Stimulated activated CD4-positive, alpha-beta T cell treated with anti-CD3 and anti-CD28 coated beads, TNF-alpha, amount 100 ng/mL, for 48 hours (primary cell): ENCODE data around the gene CAPZB.
"Not testable (repeated sequence)": the region's sequence is repeated elsewhere in the genome, so short reads cannot be mapped to it uniquely, and the experiment has no call there.

Experiments
- DNase-seq, 3 donors: peaks; one replicate each; pipeline ENCODE4 v3.0.0-alpha.2; 2020; ENCODE audit warnings: low read depth in 3 of 3

CAPZB gene

DNA sequence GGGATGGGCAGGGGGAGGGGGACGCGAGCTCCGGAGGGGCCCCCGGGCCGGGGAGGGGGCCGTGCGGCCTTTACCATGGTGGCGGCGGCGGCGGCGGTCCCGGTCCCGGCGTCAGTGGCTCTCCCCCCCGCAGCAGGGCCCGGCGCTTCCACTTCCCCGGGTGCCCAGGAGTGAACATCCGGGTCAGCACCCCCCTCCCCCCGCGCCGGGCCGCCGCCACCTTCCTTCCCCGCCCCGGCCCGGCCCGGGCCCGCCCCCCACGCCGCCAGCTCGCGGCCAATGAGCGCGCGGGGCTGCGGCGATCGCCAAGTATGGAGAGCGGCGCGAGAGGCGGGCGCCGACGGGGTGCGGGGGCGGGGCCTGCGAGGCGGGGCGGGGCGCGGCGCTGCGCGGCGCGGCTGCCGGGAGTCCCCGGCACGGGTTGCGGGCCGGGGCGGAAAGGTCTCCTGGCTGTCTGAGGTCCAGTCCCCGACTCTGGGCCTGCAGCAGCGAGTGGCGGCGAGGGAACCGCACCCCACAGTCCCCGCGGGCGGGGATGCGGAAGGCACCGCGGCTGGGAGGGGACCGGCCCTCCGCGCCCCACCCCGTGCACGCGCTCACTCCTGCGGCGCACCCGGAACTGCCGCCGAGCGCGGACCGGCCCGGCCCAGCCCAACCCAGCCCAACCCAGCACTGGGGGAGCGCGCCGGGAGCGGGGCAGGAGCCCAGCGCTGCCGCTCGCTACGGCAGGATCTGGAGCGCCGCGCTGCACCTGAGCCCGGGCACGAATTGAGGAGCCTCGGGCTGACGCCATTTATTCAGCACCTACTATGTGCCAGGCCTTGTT, at the start of gene CAPZB:
CAPZB (minus strand) TSS at position 178 of the 826 bp plus-strand sequence; CDS start at position 77, 101 bp downstream.
- peak; percentile 85 to 96 (median 89) for DNase-seq

DNA sequence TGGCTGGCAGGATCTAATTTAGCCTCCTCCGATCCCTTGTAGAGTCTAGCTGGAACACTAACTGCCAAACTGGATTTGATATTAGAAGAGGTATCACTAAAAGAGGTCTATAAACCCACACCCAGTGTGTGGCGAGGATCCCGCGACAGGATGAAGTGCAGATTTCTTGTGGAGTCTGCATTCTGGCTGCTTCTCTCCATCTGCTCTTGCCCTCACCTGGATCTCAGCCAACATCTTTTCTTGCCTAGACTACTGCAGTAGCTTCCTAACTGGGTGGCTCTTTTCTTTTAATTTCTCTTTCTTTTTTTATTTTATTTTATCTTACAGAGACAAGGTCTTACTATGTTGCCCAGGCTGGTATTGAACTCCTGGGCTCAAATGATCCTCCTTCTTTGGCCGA, 48.9 kb upstream of the CAPZB start:
- DNase-seq = no peak

DNA sequence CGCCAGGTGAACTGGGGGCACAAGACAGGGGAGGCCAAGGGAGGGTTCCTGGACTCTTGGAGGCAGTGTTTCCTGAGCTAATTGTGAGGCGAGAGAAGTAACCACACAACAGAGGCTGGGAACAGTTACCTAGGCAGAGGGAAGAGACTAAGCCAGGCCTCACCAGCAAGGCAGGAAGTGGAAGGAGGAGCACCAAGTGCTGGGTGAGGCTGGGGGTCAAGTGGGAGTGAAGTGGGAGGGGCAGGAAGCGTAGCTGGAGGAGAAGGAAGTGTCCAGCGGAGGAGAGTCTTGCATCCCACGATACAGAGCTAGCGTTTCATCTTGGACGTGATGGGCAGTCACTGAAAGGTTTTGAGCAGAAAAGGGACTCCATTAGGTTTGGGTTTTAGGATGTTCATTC, 48.3 kb upstream of the CAPZB start:
- DNase-seq = no peak

DNA sequence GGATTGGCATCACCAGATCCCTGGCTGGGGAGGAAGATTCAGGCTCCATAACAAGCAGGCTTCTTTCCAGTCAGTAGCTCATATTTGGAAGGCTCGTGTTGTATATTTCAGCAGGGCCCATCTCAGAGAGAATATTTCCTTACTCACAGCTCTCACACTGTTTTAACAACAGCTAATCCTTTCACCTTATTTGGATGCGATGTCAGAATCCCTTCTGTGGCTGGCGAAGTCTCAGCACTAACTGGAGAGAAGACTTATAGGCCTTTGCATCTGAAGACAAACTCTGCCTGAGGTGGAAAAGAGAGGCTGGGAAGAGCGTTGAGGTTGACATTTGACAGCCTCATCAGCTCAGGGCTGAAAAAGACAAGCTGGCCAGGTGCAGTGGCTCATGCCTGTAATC, 47.2 kb upstream of the CAPZB start:
- no peak for DNase-seq

DNA sequence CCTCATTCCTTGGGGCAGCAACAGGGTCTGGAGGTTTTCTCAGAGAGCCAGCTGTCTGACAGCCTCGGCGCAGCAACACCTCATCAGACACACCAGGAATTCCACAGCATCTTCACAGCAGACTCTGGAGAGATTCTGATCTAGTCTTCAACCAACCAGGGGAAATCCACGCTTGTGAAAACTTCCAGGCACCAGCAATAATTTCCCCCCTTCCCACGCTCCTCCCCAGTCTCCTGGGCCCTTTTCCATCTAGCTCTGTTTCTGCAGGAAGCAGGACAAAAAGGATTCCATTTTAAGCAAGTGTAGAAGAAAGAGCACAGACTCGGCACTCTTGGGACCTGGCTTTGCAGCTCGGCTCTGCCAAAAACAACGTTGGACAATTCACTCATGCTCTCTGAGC, 44.3 kb upstream of the CAPZB start:
- DNase-seq = no peak

DNA sequence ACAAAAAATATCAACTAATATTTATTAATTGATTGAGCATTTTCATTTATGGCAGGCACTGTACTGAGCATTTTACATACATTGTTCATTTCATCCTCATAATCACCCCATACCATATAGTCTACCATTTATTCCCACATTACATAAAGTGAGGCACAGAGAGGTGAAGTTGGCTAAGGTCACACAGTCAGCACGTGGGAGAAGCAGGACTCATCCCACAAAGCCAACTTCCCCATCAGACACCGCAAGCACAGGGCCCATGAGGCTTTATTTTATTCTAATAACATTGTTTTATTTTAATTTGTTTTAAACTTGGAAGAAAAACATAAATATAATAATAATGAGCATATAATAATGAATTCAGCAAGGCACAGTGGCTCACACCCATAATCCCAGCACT, 43.1 kb upstream of the CAPZB start:
- no peak for DNase-seq

DNA sequence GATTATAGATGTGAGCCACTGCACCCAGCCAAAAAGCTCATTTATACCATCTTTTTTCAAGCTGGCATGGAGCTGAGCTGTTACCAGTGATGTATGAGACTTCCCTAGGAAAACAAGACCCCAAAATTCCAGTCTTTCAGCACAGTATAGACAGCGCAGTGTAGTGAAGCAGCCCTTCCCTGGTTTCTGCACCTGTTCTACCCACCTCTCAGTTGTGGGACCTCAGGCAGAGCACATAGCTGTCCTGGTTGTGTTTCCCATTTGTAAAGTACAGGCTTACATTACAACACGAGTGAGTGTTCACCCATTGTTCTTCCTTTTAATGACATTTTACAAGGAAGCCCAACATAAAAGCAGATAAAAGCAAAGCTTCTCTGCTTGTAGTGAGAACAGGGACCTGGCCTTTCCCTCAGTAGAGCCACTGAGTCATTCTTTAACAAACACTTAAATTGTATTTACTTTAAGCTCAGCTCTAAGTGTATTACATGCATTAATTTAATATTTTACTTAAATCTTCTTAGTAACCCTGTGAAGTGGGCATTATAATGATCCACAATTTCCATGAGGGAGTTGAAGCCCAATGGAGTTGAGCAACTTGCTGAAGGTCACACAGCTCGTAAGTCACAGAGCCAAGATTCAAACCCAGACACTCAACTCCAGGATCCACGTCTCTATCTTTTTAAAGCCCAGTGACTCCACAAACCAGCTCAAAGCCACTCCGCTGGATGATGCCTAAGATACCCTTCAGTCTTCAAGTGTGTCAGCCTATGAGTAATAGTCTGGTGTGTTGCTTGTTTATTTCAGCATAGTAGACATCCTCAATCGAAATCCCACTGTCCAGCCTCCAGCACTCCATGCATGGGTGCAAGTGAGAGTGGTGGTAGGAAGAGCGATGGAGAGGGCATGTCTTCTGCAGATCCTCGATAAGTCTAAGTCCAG, 40.5 kb upstream of the CAPZB start:
- no peak for DNase-seq

DNA sequence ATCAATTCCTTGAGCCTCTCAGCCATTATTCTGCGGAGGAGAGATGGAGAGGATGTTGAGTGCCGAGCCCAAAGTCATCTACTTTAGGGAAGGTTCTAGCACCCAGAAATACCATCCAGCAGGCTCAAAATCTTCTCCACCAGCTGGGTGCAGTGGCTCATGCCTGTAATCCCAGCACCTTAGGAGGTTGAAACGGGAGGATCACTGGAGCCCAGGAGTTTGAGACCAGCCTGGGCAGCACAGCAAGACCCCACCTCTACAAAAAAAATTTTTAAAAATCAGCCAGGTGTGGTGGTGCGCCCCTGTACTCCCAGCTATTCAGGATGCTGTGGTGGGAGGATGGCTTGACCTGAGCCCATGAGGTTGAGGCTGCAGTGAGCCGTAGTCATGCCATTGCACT, 39.5 kb upstream of the CAPZB start:
- no peak for DNase-seq

DNA sequence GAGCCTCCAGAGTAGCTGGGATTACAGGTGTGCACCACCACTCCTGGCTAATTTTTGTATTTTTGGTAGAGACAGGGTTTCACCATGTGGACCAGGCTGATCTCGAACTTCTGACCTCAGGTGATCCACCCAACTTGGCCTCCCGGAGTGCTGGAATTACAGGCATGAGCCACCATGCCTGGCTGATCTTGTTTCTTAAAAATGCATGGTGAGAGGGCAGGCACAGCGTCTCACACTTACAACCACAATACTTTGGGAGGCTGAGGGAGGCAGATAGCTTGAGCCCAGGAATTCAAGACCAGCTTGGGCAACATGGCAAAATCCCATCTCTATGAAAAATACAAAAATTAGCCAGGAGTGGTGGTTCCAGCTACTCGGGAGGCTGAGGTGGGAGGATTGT, 37.2 kb upstream of the CAPZB start:
- DNase-seq = not testable (repeated sequence)

DNA sequence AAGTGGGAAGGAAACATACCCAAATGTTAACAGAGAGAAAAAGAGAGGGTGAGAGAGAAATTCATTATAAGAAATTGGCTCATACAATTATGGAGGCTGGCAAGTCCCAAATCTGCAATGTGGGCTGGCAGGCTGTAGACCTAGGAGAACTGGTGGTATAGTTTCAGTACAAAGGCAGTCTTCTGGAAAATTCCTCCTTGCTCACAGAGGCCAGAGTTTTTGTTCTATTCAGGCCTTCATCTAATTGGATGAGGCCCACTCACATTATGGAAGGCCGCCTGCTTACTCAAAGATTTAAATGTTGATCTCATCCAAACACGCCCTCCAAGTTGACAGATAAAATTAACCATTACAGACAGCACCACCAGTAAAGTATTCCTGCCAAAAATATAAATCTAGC, 36.1 kb upstream of the CAPZB start:
- no peak for DNase-seq

DNA sequence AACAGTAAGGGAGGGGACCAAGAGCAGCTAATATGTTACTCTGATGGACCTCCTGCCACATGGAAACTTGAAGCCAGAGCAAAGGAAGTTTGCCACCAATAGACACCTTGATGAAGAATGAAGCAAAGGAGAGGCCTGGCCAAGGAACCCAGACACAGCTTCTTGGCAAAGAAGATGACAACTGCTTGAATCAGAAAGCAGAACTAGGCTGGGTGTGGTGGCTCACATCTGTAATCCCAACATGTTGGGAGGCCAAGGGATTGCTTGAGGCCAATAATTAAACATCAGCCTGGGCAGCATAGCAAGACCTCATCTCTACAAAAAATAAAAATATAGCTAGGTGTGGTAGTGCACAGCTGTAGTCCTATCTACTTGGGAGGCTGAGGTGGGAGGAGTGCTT, 31.7 kb upstream of the CAPZB start:
- no peak for DNase-seq

DNA sequence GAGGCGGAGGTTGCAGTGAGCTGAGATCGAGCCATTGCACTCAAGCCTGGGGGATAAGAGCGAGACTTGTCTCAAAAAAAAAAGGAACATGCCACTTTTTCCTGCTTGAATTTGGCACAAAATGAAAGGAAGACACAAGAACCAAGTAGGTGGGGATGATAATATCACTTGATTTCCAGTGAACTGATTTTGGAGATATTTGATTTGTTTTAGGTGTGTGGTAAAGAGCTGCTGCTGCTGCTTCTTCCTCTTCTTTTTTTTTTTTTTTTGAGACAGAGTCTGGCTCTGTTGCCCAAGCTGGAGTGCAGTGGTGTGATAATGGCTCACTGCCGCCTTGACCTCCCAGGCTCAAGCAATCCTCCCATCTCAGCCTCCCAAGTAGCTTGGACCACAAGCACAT, 29.9 kb upstream of the CAPZB start:
- DNase-seq = no peak

DNA sequence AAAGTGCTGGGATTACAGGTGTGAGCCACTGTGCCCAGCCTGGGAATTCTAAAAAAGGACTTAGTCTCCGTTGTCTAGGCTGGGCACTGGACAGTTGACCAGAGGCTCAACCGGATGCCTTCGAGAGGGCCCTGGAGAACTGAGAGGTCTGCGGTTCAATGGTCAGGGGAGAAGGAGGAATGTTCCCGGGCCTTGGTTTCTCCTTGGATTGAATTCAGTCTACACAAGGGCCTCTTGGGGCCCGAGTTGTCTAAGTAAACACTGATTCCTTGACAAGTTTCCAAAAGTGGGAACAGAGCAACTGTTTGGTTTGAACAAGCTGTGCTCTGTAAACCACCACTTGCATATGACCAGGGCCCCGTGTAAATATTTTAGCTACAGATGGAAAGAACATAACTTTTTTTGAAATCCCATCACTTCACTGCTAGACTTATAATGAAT, 29.1 kb upstream of the CAPZB start:
- DNase-seq = no peak

DNA sequence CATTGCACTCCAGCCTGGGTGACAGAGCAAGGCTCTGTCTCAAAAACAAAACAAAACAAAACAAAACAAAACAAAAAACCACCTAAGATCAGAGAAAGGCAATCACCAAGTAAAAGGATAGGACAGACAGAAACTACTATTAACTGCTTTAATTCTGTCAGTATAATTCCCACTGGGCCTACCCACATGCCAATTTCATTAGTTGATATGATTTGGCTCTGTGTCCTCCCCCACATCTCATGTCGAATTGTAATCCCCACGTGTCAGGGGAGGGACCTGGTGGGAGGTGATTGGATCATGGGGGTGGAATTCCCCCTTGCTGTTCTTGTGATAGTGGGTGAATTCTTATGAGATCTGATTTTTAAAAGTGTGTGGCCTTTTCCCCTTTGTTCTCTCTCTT, 27.2 kb upstream of the CAPZB start:
- no peak for DNase-seq

DNA sequence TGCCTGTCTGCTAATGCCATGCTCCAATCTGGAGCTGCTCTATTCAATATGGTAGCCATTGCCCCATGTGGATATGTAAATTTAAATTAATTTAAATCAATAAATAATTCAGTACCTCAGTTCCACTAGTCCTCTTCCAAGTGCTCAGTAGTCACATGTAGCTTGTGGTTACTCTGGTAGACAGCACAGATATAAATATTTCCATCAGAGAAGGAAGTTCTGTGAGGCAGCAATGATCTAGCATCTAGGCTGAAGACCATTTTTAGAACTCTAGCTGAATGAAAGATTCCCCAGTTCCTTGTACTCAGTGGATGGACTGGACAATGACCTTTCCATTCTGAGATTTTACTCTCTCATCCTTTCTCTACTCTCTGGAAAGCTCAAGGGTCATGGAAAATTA, 25.8 kb upstream of the CAPZB start:
- DNase-seq = no peak

DNA sequence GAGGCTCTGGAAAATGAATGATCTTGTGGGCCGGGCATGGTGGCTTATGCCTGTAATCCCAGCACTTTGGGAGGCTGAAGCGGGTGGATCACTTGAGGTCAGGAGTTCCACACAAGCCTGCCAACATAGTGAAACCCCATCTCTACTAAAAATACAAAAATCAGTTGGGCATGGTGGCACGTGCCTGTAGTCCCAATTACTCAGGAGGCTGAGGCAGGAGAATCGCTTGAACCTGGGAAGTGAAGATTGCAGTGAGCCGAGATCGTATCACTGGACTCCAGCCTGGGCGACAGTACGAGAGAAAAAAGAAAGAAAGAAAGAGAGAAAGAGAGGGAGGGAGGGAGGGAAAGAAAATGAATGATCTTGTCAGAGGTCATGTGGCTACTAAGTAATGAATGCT, 24.3 kb upstream of the CAPZB start:
- DNase-seq = not testable (repeated sequence)

DNA sequence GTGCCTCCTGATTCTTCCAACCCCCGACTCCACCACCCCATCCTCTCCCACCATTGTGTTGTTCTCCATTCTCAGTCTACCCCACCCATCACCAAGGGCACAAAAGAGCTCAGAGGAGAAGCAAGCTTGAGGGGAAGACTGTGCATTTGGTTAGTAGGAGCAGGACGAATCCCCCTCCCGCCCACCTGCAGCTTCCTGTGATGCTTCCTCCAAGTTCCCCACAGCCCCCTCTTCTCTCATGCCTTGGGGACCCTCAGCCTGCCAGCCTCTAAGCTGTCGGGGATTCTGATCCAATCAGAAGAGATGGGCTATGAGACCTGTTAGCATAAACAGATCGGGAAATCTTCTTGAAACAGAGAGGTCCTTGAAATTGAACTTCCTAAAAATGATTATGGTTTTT, 22.2 kb upstream of the CAPZB start:
- DNase-seq = no peak

DNA sequence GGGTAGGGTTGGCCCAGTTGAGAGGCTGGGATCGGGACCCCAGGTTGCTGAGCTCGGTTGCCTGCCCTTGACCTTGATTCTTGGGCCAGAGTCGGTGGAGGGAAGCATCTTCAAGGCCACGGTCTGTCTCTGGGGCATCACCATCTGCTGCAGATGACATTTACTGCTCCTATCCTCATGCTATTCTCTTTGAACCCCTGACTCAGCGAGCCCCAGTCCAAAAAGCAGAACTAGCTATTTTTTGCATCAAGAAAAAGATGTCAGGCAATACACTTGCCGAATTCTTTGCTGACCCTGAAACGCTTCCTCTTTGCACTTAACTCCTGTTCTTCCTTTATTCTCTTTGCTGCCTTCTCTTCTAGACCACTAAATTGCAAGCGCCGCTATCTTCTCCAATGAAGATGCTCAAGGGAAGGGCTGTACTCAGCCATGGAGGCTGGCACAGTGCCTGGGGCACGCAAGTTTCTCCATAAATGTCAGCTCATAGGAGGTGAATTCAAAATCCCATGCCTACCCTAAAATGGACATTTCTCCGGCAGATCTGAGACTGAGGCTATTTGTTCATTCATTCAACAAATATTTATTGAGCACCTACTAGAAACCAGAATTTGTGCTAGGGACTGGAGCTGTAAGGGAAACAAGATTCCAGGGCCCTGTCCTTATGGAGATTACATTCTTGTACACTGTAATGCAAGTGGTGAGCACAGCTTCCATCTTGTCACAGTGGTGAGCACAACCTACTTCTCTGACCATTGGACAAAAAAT, 20.5 kb upstream of the CAPZB start:
- DNase-seq = no peak

DNA sequence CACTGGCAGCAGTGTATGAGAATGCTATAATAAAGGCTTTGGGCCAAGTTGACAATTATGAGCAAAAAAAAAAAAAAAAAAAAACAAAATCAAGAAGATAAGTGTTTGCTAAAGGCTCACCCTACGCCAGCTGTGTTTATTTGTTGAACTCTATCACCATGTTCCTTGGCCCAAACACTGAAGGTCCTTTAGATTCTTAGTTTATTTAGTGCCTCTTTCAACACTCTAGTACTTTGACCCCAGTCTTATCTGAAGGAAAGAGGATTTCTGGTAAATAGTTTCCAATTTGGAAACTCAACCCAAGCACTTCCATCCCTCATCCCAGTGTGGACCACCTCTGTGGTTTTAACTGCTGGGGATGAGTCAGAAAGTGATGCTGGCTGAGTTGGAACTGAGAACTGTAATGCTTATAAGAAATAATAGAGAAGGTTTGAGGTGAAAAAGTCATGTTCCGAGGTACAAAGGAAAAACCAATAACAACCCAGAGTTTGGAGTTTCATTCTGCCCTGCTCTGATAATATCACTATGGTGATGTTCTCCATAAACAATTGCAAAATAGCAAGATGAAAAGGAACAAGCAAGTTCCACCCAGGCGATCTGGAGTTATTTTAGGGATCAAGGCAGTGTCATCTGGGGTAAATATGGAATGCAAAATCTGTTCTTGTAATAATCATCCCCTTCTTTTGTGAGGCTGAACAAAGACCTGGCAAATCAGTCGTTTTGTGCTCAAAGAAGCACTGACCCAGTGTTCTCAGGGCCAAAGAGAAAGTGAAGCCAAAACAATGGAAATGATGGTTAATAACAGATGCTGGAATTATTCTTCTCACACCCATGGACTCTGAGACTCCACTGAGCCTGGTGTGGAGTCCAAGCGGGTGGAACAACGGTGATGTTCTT, 19.7 kb upstream of the CAPZB start:
- DNase-seq = no peak

DNA sequence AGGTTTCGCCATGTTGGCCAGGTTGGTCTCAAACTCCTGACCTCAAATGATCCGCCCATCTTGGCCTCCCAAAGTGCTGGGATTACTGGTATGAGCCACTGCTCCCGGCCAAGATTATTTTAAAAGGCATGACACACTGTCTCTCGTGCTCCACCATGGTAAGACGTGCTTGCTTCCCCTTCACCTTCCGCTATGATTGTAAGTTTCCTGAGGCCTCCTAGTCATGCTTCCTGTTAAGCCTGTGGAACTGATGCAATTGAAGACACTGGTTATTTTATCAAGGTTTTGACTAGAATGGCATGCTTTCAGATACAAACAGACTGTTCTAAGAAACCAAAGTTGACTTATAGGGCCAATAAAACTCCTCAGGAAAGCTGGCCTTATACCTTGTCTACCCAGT, 16.9 kb upstream of the CAPZB start:
- not testable (repeated sequence) for DNase-seq

DNA sequence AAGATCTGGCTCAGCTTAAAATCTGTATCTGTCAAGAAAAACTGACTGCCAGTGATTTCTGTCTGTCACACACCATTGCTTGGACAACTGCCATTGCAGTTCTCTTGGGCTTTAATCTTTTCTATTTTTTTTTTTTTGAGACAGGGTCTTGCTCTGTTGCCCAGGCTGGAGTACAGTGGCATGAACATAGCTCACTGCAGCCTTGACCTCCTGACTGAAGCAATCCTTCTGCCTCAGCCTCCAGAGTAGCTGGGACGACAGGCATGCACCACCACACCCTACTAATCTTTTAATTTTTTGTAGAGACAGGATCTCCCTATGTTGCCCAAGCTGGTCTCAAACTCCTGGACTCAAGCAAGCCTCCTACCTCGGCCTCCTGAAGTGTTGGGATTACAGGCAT, 14.5 kb upstream of the CAPZB start:
- DNase-seq = not testable (repeated sequence)
